DMS114 treated with DMSO at 0.1 percent for 48 hours (cell line): ENCODE results near the gene PLPP3.

ENCODE experiments used
- DNase-seq: peaks from one replicate; lab custom pipeline; 2025; ENCODE audit not compliant: unreplicated experiment; lab: John Stamatoyannopoulos, UW

Gene PLPP3

DNA sequence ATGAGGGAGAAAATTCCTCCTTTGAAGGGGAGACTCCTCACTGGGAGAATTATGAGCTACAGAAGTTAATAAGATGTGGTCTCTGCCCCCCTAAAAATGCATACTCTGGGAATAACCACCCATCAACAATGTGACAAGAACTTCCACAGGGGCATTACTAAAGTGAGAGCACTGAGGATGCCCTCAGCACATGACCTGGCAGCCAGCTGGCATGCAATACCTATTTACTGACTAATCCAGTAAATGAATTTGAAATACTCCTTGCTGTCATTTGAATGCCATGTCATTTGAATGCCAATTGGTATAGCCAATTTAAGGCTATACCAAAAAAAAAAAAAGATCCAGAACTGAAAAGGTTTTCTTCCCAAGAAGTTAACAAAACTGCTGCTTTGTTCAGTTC is 30.8 kb downstream of the PLPP3 start:
- DNase-seq = no peak

DNA sequence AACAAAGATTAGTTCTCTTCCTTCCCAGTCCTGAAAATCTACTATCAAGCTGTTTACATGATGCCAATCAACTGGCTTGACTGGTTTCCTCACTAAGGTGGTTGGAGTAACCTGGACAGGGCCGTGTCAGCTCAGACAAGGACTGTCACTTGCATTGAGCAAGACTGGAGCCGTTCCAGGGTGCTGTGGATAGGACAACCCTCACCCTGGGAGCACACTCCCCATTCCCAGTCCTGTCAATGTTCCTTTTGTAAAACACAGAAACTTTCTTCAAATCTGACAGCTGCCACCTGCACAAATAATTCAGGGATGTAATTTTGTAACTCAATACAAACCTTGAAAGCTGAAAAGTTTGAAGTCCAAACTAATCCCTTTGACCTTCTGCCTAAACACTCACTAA is 31.4 kb downstream of the PLPP3 start:
- no peak for DNase-seq

- no peak for DNase-seq
These were observed 31.9 kb downstream of the PLPP3 start for GRCh38 chr1:56547473-56547872.

DNA sequence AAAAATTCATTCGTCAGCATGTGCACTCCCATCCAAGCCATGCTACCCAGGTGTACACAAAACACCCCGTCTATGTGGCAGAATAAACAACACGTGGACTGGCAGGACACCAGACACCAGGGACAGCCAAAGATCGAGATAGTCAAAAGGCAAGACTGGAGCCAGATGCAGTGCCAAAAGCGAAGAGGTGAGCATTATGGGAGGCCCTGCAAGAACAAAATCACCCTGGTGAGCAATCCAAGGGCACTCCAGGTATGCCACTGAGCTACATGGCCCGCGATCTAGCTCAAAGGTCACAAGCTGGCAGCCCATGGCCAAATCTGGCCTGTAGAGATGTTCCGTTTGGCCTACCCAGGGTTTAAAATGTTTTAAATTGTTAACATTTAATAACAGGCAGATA is 33.7 kb downstream of the PLPP3 start:
- DNase-seq = no peak

- no peak for DNase-seq
These were observed 35.4 kb downstream of the PLPP3 start for GRCh38 chr1:56543783-56544612.

DNA sequence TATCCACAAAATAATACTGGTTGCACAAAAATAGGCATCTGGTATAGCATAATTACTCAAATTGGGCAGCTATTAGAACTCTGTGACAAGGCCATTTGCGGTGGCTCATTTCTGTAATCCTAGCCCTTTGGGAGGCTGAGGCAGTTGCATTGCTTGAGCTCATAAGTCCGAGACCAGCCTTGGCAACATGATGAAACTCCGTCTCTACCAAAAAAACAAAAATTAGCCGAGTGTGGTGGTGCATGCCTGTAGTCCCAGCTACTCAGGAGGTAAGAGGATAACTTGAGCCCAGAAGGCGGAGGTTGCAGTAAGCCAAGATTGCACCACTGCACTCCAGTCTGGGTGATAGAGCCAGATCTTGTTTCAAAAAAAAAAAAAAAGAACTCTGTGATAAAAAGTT is 36.7 kb downstream of the PLPP3 start:
- no peak for DNase-seq

DNA sequence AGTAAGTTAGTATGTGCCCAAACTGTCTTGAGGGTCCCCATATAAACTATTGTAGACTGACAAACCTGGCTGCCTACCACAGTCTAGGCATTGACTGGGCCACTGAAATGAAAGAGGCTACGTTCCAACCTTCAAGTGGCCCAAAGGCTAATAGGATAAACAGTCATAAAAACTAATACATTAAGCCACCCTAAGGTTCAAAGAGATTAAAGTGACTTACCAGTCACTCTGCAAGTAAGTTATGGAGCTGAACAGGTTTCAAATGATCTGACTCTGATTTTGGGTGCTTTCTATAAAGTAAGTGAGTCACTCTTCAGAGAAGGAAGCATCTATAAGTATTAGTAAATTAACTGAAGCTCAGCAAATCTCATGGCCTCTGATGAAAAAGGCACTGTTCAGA is 38.0 kb downstream of the PLPP3 start:
- no peak for DNase-seq

DNA sequence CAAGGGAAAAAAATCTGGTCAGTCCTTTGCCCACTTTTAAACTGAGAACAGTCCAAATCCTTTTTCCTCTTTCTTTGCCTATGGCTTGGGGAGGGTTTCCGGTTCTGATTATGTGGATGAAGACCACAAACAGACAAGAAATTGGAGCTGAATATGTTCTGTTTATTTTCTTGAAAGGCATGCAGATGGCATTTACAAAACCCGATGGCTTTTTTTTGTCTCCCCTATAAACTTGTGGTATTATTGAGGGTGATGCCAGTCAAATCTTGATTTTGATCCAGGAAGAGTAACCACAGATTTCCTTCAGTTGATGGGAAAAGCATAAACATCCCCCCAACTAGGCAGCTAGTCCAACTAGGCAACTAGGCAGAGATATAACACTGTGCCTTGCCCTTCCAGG is 38.9 kb downstream of the PLPP3 start:
- DNase-seq = no peak

GRCh38 chr1:56539520-56539931 is 39.8 kb downstream of the PLPP3 start:
- no peak for DNase-seq

DNA sequence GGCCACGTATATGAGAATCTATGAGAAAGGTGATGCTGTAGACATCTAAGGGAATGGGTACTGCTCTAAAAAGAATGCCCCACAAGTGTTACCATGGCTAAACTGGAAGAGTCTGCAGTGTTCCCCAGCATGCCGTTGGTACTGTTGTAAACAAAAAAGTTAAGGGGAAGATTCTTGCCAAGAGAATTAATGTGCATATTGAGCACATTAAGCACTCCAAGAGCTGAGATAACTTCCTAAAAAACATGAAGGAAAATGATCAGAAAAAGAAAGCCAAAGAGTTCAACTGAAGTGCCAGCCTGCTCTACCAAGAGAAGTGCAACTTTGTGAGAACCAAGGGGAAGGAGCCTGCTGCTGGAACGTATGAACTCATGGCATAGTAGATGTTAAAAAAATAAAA is 40.8 kb downstream of the PLPP3 start:
- no peak for DNase-seq

- no peak for DNase-seq
These were observed 41.7 kb downstream of the PLPP3 start for GRCh38 chr1:56537660-56538059.

- DNase-seq = no peak
These were observed 43.4 kb downstream of the PLPP3 start for GRCh38 chr1:56535939-56536338.

GRCh38 chr1:56535362-56535761 is 44.0 kb downstream of the PLPP3 start:
- no peak for DNase-seq

DNA sequence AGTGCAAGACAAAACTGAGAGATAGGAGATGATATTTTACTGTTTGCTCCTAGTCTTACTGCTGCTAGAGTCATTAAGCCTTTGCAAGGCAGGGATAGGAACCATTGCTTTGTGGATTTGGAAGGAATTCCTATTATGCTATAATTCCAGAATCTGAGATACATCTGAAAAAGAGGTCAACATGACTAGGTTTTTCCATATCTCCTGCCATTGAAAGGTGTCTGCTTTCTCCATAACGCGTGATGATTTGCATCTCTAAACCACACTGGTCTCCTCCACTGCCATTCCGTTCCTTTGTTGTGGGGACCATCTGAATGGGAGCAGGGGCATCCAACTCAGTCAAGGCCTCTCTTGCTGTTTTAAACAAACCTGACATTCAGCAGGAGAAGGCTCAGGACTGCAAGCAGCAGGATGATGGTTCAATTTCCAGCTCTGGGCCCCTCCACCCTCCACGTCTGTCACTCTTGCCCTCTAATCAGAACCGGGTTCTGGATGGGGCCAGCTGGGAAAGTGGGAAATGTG is 45.2 kb downstream of the PLPP3 start:
- no peak for DNase-seq

- DNase-seq = no peak
These were observed 45.7 kb downstream of the PLPP3 start for GRCh38 chr1:56533621-56534020.

DNA sequence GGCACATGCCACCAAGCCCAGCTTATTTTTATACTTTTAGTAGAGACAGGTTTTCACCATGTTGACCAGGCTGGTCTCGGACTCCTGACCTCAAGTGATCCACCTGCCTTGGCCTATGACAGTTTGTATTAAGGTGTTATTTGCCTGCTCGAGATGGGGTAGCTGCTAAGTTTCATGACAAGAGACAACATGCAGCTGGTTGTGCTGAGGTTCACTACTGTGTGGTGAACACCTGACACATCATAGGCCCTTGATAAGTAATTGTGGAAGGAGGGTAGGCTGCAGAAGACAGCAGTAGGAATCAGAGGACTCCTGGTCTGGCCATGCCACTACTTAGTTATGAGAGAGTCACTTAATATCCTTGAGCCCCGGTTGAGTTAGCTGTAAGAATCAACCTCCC is 46.2 kb downstream of the PLPP3 start:
- DNase-seq = no peak

GRCh38 chr1:56532350-56532683 is 47.0 kb downstream of the PLPP3 start:
- DNase-seq = no peak

GRCh38 chr1:56531624-56532349 is 47.6 kb downstream of the PLPP3 start:
- no peak for DNase-seq

- no peak for DNase-seq
These were observed 49.6 kb downstream of the PLPP3 start for GRCh38 chr1:56529801-56530200.

DNA sequence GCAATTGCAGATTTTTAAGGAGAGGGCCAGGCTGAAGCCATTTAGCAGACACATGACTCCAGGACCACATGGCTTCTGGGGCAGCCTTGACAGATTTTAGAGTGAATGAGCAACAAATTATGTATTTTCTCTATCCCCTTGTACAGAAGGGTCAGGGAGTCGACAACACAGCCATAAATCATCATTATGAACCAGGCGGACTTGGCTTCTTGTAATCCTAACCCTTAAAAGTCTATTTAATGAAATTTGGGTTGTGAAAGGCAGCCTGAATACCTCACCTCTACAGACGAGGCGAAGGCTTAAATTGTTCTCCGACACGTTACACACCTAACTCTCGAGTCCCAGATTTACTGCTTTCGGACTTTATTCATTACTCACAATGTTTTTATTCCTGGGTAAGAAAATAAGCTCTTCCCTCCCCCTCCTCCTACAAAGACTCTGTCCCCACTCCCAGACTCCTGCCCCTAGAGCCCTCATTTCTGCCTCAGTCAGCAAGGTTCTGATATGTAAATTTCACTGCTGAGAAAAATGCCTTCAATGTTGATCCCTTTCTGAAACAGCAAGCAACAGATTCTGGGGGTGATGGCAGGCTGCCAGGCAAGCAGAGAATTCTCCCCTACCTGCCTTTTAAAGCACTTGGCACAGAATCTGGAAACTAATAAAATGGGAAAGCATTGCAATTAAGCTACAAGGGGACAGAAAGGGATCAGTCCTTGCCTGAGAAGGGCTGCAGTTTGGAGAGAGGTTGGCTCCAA is 51.6 kb downstream of the PLPP3 start:
- no peak for DNase-seq

GRCh38 chr1:56526571-56527174 is 52.7 kb downstream of the PLPP3 start:
- no peak for DNase-seq
